ENCODE data around the gene TEKT1. TPM values are rescaled to one million over a fixed set of nuclear protein-coding genes. Genes with fewer than 3 reads are reported as not detected.
"Not testable (repeated sequence)": the region's sequence is repeated elsewhere in the genome, so short reads cannot be mapped to it uniquely, and the experiment has no call there.

Gene TEKT1
- total RNA-seq, 1 donor from 2014 or later, result not detected

DNA sequence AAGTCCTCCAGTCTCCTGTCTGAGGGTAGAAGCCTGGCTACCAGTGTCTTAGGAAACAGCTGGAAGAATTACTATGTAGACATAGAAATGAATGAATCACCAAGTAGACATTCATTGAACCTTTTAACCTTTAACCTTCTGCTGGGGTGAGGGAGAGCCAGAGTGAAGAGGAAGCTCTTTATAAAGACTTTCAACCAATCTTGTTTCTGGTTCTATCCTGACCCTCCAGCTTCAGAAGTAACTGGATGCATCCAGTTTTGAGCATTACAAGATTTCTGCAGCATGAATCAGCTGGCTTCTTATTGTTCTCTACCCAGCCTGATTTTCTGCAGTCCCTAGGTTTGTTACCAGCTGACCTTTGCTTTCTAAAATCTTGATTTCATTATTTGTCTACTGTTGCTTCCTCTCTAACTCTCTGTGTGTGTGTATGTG lies 8.5 kb downstream of the TEKT1 start:
- no peak for DNase-seq (ENCODE audit: low spot score)
- intact Hi-C loops (cut with DNase I), result no loop called here

DNA sequence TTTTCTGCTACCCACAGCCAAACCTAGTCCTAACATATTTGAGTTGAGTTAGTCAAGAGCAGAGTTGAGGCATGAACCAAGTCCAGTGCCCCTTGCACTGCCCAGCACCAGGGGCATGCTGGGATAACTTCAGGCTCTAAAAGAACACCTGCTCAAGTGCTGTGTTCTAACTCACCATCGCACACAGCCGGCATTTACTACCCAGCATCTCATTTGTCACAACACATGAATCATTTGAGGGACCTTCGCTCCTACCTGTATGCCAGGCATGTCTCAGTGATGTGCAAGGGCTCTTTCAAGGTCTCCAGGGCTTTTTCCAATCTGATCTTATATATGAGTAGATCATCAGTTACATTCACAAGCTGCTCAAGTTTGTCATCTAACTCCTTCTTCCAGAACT lies 12.6 kb downstream of the TEKT1 start:
- intact Hi-C loops (cut with DNase I), result no loop called here
- DNase-seq (ENCODE audit: low spot score), result no peak

DNA sequence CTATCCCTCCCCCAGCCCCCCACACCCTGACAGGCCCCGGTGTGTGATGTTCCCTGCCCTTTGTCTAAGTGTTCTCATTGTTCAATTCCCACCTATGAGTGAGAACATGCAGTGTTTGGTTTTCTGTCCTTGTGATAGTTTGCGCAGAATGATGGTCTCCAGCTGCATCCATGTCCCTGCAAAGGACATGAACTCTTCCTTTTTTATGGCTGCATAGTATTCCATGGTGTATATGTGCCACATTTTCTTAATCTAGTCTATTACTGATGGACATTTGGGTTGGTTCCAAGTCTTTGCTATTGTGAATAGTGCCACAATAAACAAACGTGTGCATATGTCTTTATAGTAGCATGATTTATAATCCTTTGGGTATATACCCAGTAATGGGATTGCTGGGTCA lies 15.2 kb downstream of the TEKT1 start:
- DNase-seq (ENCODE audit: low spot score); intact Hi-C loops (cut with DNase I): not testable (repeated sequence)

DNA sequence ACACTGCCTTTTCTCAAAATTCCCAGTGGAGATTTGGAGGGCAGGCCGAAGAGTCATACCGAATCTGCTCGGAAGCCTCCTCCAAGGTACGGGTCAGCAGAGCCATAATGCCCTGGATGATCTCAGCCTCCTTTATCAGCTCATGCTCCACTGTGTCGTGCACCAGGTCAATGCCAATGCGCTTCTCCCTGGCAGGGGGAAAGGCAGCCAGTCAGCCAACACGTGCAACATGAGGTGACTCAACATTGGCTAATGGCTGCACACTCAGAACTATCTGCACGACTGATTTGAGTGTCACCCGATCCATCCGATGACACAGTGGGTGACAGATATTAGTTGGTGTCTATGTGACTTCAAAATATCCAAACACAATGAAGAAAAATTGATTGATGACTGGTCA lies 15.8 kb downstream of the TEKT1 start:
- no peak for DNase-seq (ENCODE audit: low spot score)
- intact Hi-C loops (cut with DNase I), result no loop called here

DNA sequence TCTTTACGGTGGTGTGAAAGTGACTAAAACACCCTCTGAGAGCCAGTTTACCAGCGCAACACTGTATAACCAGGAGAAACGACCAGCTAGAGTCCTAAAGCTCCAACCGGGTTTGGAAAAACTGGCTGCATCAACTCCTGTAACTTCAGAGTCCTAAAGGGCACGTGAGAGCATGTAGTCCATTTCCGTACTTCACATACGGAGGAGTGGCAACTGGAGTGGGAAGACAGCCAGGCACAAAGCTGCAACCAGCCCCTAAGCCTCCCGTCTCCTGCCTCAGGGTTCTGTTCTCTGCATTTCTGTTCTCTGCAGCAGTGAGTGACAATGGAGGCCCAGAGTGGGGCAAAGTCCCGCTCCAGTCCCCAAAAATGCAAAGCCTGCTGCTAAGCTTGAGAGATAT lies 19.2 kb downstream of the TEKT1 start:
- no peak for DNase-seq (ENCODE audit: low spot score)
- intact Hi-C loops (cut with DNase I), result no loop called here

DNA sequence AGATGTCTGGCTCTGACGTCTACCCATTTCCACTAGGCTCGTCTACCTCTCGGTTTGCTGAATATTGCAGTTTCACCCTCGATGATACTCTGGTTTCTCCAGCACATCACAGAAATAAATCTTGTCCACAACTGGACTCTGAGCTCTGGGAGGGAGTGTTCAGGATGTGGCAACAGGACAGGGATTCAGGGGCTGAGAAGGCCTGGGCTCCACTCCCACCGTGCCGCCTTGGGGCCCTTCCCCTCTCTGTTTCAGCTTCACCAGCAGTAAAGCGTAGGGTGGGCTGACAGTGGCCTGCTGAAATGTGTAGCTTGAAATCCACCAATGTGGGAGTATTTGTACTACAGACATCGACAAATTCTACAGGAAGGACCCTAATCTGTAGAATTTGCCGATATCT lies 20.0 kb downstream of the TEKT1 start:
- DNase-seq (ENCODE audit: low spot score), result no peak
- intact Hi-C loops (cut with DNase I), result no loop called here

DNA sequence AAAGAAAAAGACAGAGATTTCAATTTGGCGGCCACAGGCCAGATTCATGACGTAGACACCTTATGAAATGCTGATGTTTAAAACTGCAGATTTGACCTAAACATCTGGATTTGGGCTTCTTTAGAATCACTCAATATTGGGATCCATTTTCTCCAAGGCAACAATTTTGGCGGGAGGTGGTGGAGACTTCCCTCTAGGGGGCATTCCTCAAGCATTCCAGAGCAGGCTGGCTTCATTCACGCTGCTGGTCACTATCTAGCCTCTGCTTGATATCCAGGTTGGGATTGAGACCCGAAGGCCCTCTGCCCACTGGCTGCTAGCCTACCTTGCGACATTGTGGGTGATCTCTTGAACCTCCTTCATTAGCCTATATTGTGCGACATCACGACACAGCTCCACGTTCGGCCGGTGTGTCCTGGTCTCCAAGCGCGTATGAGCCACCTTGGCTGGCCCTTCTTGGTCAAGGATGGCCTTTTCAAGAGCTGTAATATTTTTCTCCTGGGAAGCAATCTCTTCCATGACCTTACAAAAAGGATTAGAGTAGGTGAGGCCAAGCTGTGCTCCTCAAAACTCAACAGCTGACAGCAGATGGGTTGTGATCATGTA lies 31.0 kb downstream of the TEKT1 start:
- DNase-seq (ENCODE audit: low spot score), result no peak
- intact Hi-C loops (cut with DNase I), result no loop called here

DNA sequence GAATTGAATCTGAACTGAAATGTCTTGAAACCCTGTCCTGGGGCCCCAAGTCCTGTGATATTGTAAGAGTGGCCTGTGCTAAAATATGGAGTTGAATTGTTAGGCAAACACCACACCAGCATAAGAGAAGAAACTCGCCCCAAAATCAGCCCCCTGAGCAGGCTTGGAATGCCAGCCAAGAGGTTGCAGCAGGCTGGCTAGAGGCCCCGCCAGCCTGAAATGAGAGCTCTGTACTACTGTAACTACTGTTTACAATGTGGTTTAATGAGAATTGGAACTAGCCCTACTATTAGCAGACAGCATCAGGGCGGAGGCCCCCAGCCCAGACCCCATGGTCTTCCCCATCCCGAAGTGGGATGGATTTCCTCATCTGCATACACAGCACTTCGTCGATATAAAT lies 31.8 kb downstream of the TEKT1 start:
- DNase-seq (ENCODE audit: low spot score), result no peak
- intact Hi-C loops (cut with DNase I), result no loop called here

DNA sequence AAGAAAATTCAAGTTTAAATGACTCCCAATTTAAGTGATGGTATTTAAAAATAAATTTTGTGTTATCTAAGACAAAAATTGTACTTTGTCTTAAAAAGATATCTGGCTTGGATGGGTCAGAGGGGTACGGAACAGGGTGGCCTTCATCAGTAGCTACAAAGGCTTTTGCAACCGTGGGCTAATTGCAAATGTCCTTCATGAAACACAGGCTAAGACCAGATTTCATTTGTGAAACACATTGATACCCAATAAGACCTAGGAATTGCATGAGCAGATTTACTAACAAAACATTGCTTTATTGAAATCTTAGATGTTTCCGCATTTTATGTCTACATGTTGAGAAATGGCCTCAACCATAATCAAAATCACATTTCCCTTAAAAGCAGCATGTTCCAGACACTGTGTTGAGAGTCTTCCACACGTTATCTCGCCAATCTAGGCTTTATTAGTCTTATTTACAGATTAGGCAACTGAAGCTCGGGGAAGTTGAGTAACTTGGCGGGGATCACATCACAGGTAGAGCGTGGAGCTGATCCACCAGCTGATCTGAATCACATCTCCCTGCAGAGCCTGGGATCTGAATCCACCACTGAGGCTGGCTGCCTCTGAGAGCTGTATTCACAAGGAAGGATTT lies 33.7 kb downstream of the TEKT1 start:
- intact Hi-C loops (cut with DNase I), result no loop called here
- DNase-seq (ENCODE audit: low spot score), result no peak

DNA sequence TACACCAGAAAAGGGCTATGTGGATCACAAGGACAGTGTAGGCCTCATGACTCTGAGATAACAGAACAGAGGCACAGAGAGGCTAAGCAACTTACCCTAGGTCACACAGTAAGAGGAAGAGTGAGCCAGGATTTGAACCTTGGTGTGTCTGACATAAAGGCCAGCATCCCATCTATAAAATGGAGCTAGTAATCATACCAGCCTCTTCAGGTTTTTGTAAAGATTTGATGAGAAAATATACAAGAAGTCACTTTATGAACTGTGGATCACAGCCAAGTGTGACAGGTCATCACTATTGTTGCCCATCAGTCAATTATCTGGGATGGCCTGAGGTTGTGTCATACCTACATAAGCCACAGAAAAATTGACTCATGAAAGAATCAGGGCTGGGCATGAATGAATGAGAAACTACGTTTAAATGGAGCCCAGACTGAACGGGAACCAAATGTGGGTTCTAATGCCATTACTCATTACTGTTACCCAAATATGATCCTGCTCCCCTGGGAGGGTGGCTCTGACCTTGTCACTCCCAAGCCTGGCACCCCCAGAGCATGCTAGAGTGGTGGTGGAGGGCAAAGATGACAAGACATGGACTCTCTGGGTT lies 34.5 kb downstream of the TEKT1 start:
- intact Hi-C loops (cut with DNase I), result no loop called here
- no peak for DNase-seq (ENCODE audit: low spot score)

DNA sequence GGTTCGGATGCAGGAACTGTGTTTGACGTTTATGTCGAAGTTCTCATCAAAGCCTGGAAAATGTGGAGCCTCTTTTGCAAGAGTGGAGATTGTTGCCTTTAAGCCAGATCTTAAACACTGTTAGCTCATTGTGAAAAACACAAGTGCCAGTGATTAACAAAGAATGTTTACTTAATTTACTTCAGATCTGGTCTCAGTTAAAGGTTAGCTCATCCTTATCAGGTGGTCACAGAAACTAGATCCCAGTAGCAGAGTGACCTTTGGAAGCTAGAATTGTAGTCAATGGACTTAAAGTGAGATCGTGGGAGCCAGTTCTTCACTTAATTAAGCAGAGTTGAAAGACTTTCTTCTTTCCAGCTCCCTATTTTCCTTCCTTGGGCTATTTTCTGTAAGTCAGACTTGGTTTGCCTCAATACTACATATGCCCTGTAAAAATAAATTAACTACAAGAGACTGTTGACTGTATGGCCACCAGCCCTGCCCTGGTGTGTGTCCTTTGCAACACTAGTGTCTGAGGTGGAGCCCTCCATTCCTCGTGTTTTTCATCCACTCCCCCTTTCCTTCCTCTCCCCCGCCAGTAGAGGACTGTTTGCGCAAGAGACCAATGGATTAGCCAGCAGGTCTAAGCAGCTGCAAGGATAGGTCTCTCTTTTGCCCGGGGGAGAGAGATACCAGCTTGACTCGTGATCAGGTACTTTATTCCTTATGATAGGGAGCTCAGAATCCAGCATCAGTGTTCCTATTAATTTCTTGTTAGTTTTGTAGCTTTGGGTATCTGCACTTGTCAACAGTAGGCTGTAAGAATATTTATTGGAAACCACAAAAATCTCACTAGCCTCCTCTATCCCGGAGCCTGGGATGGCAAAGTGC lies 35.3 kb downstream of the TEKT1 start:
- intact Hi-C loops (cut with DNase I), result no loop called here

DNA sequence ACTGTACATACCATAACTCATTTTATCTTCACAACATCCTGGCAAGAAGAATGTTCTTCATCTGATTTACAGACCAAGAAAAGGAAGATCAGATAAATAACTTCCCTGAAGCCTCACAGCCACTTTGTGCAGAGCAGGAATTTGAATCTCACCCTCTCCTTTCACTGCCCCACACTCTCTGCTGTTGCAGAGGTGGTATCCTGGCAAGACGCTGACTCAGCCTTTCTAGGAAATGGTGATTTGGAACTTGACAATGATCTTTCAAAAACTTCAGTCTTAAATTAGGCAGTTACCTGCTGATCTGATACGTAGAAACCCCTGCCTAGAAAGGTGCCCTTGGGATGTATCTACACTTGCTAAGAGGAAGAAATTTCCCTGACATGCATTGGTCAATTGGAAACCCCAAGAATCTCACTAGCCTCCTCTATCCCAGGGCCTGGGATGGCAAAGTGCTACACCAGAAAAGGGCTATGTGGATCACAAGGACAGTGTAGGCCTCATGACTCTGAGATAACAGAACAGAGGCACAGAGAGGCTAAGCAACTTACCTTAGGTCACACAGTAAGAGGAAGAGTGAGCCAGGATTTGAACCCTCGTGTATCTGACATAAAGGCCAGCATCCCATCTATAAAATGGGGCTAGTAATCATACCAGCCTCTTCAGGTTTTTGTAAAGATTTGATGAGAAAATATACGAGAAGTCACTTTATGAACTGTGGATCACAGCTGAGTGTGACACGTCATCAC lies 37.6 kb downstream of the TEKT1 start:
- DNase-seq (ENCODE audit: low spot score), result no peak
- intact Hi-C loops (cut with DNase I), result no loop called here

More for the DNA sequence above, 35.3 kb downstream of the TEKT1 start:
- no peak for DNase-seq (ENCODE audit: low spot score)

DNA sequence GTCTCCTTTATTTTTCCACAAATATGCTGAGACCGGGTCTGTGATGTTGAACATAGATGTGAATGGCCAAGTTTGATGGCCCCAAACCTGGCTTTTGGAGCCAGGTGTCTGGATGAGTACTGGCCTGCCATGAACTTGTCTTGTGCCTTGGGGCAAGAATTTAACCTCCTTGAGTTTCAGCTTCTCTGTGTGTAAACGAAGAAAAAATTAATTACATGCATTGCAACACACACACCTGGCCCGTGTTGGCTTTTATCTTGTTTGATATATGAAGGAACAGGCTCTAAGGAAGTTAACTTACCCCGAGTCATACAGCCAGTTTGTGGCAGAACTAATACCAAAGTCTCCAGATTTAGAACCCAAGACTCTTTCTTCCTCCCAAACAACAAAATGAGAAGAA lies 42.4 kb downstream of the TEKT1 start:
- intact Hi-C loops (cut with DNase I), result no loop called here
- DNase-seq (ENCODE audit: low spot score), result no peak

DNA sequence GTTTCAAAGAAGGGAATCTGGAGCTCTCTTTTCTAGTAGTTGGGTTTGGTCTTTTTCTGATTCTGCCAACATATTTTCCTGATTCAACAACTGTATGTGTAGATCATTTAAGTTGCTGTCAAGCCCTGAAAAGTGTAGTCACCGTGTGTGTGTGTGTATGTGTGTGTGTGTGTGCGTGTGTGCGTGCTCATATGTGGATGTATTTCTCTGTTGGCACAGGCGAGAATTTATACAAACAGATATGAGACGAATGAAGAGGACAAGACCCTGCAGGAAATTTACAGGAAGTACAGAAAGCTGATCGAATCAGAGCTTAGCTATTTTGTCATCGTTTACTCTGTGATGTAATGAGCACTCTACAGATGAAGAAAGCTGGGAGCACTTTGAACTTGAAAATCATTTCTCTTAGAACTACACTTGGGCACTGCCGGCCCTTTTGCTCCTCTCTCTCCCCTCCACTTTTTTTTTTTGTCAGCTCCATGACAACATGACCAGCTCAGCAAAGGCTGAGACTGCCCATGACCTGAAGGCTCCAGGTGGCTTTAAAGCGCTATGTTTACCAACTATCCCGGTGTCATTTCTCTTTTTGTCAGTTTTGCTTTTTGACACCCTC lies 44.3 kb downstream of the TEKT1 start:
- intact Hi-C loops (cut with DNase I), result no loop called here
- DNase-seq (ENCODE audit: low spot score), result no peak

DNA sequence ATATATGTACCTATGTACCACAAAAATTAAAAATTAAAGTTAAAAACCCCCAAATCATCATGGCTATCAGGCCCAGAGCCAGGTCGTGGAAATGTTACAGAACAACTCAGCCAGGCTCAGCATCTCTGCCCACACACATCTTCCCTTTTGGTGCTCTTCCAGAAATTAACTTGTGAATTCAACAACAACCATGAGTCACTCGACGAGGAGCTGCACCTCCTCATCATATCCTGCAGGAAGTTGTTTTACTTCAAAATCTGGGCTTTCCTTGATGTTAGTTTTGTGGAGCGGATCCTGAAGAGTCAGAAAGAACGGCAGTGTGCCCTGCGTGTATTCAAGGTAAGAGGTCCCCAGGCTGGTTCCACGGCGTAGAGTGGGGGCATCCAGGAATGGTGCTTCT lies 44.9 kb downstream of the TEKT1 start:
- intact Hi-C loops (cut with DNase I), result no loop called here

DNA sequence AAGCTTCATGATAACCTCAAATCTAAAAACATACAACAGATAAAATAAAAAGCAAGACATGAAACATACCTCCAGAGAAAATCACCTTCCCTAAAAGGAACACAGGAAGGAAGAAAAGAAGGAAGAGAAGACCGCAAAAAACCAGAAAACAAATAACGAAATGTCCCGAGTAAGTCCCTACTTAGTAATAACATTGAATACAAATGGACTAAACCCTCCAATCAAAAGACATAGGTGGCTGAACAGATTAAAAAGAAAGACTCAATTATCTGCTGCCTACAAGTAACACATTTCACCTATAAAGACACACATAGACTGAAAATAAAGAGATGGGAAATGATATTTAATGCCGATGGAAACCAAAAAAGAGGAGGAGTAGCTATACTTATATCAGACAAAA lies 49.3 kb downstream of the TEKT1 start:
- DNase-seq (ENCODE audit: low spot score), result no peak
- intact Hi-C loops (cut with DNase I), result no loop called here

More for the DNA sequence above, 44.9 kb downstream of the TEKT1 start:
- no peak for DNase-seq (ENCODE audit: low spot score)

DNA sequence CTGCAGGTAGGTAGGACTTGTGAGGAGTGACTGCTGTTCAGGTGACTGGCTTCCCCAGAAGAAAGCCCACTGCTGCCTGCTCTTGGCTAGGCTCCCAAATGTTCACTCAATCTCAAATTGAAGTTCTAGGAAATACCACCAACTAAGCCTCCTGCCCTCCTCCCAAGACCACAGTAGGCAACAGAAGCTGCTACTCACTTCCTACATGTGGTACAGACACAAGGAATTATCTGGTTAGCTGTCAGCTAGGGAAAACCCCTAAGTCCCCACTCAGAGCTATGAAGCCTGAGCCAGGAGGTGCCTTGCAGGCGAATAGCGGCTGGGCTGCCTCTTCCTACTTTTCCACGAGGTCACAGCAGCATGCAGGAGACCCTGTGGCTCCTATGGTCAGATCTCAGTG lies 50.6 kb downstream of the TEKT1 start:
- no peak for DNase-seq (ENCODE audit: low spot score)
- intact Hi-C loops (cut with DNase I), result no loop called here

DNA sequence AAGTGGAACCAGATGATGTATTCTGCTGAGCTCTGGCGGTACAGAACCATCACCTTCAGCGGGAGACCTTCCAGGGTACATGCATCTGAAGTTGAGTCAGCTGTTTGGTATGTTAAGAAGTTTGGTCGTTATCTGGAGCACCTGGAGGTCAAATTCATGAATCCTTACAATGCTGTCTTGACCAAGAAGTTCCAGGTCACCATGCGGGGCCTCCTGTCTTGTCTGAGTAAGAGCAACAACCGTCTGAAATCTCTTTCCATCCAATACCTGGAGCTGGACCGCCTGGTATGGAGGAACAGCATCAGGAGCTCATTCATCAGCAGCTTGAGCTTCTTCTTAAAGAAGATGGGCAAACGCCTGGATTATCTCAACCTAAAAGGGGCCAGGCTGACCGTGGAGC lies 51.5 kb downstream of the TEKT1 start:
- intact Hi-C loops (cut with DNase I), result no loop called here
- no peak for DNase-seq (ENCODE audit: low spot score)

DNA sequence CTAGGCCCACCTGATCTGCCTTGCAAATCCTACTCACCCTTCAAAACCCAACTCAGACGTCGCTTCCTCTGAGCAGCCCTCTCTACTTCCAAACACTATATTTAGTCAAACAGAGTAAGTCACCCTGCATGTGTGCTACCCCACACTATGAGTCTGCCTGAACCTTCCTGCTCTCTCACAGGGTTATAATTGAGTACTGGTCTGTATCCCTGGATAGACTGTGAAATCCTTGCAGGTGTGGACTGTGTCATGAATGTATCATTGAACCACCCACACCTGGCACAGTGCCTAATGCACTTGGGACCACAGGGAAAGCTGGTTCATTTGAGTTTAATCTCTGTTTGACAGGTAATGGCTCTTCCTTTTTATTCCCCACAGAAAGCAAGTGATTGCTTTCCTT lies 52.1 kb downstream of the TEKT1 start:
- no peak for DNase-seq (ENCODE audit: low spot score)
- intact Hi-C loops (cut with DNase I), result no loop called here
